PFSK-1 (cell line): ENCODE measurements around the gene MYH13.

ENCODE experiments used
- POLR2AphosphoS5 ChIP-seq: IDR thresholded peaks from 2 replicates; pipeline ENCODE4 v1.6.1; 2012; ENCODE audit warnings: low read depth, mild to moderate bottlenecking, control low read depth, low read length, moderate library complexity
- REST ChIP-seq, 2 experiments: IDR thresholded peaks; 2 replicates each; pipeline versions ENCODE4 v1.6.1 to v1.8.0; 2011 to 2012; ENCODE audit warnings: low read depth in 2 of 2, low read length in 2 of 2, control low read depth in 1 of 2, inconsistent platforms in 1 of 2, mild to moderate bottlenecking in 1 of 2, moderate library complexity in 1 of 2; ENCODE audit not compliant: insufficient read depth in 1 of 2
- SIN3A ChIP-seq: IDR thresholded peaks from 2 replicates; pipeline ENCODE4 v1.6.1; 2012; ENCODE audit warnings: mild to moderate bottlenecking, low read length, moderate library complexity, borderline replicate concordance; ENCODE audit not compliant: insufficient read depth
- TAF1 ChIP-seq: IDR thresholded peaks from 2 replicates; pipeline ENCODE4 v1.6.1; 2012; ENCODE audit warnings: low read length, control low read depth, borderline replicate concordance; ENCODE audit not compliant: insufficient read depth

- no peak for TF ChIP-seq POLR2AphosphoS5
- no peak for TF ChIP-seq TAF1
- TF ChIP-seq SIN3A = no peak
- no peak for TF ChIP-seq REST (IDR thresholded peaks at IDR 0.05; ENCODE audit: insufficient read depth in 1 of 2, low read depth in 2 of 2, low read length in 2 of 2)
Measured at GRCh38 chr17:10328971-10329923, 43.6 kb downstream of the MYH13 start.
